Liver (tissue), 3 donors: ENCODE results near the gene PUS7L.

Source experiments
- CTCF ChIP-seq: fragments of 150-350 bp; IDR thresholded peaks from 2 replicates; pipeline ENCODE4 v1.5.1; 2017; ENCODE audit warnings: improper control_type of control experiment, low read depth, low read length; ENCODE audit not compliant: missing input control
- EGR1 ChIP-seq, 2 donors: IDR thresholded peaks; 2 replicates each; pipeline ENCODE4 v1.6.1; 2016 to 2018; ENCODE audit warnings: antibody characterized with exemption in 2 of 2, low read depth in 2 of 2
- GABPA ChIP-seq, 2 donors: IDR thresholded peaks in 1 of 2; conservative IDR thresholded peaks in 1 of 2; 2 replicates each; pipeline ENCODE4 v1.6.1; 2016; ENCODE audit warnings: antibody characterized with exemption in 2 of 2, mild to moderate bottlenecking in 1 of 2, moderate library complexity in 1 of 2
- REST ChIP-seq: IDR thresholded peaks from 2 replicates; pipeline ENCODE4 v1.6.1; 2016; ENCODE audit warnings: antibody characterized with exemption, mild to moderate bottlenecking
- TAF1 ChIP-seq: conservative IDR thresholded peaks from 2 replicates; pipeline ENCODE4 v1.6.1; 2016; ENCODE audit warnings: antibody characterized with exemption, mild to moderate bottlenecking
- YY1 ChIP-seq: IDR thresholded peaks from 2 replicates; pipeline ENCODE4 v1.6.1; 2016; ENCODE audit warnings: antibody characterized with exemption, mild to moderate bottlenecking
- donor health status: healthy.
- donor health status: healthy.

- TF ChIP-seq CTCF (no peak), TAF1 (no peak), GABPA (IDR thresholded peaks at IDR 0.05 in 1 of 2, conservative IDR thresholded peaks at IDR 0.05 in 1 of 2) (no peak), EGR1 (IDR thresholded peaks at IDR 0.05; ENCODE audit: low read depth in 2 of 2) (no peak), YY1 (no peak), REST (no peak)
Observed at GRCh38 chr12:43737646-43738045, 20.9 kb downstream of the PUS7L start.
